GM03348 (cell line): ENCODE measurements around the gene GZF1.
A peak's percentile ranks its signal among the peaks of the same experiment; 100 is the strongest.

Source experiments
- DNase-seq: peaks from one replicate; pipeline ENCODE4 v3.0.0; 2012; ENCODE audit warnings: low spot score

The GZF1 gene

GRCh38 chr20:23361476-23362391 is at the start of gene GZF1:
Gene GZF1 (plus strand): TSS chr20:23362182. CDS start chr20:23364384, 2,202 bp downstream.
- DNase-seq, result peak; percentile 99

- no peak for DNase-seq
These were observed 48.7 kb upstream of the GZF1 start for GRCh38 chr20:23313271-23313670.

DNA sequence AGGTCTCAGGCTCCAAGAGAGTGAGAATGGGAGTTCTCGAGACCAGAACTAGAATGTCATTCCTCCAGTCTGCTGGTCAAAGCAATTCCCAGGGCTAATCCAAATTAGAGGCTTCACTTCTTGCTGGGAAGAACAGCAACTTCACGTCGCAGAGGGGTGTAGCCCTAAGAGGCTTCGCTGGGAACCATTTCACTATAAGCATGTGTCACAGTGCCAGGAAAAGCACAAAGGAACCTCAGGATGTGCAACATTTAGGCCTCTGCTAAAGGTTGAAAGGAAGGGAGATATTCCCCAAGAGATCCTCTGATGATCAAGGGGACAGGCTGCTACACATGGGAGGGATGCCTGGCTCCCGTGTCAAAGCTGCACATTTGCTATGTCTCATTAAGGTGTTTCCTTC is 47.3 kb upstream of the GZF1 start:
- no peak for DNase-seq

DNA sequence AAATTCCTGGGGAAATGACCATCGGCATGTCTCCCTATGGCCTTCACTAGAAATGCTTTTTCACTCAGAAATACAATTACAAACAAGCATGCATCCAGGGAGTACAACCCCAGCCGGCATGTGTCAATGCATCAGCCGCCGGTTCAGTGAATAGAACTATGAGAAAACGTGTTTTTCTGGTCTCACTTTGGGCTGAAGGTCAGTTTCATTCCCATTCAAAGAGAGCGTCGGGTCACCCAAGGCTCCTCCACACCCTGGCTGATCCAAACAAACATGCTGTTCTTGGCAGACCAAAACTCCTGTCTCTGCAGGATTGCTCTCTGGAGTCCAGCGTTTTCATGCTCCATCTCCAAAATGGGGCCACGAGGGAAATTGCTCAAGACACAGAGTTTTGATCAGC is 46.9 kb upstream of the GZF1 start:
- no peak for DNase-seq

DNA sequence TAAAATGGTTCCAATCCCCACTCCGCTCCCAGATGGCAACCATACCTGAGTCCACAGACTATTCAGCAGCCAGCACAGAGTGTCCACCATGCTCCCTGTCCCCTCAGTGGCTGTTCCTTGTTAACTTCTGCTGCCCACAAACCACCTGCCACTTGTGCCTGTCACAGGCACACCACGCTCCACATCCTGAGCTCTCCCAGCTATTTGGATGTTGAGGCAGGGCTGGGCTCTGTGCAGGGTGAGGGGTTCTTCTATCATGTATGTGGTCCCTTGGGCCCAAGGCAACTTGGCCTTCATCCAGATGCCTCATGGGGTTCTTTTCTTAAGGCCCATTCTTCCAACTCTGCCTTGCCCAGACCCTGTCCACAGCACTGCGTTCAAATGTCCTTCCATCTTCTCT is 45.4 kb upstream of the GZF1 start:
- DNase-seq, result no peak

GRCh38 chr20:23317081-23317480 is 44.9 kb upstream of the GZF1 start:
- no peak for DNase-seq

- DNase-seq, result no peak
These were observed 43.6 kb upstream of the GZF1 start for GRCh38 chr20:23318347-23318746.

- peak; percentile 58 for DNase-seq
These were observed 41.7 kb upstream of the GZF1 start for GRCh38 chr20:23320317-23320716.

- DNase-seq, result no peak
These were observed 36.9 kb upstream of the GZF1 start for GRCh38 chr20:23325107-23325506.

DNA sequence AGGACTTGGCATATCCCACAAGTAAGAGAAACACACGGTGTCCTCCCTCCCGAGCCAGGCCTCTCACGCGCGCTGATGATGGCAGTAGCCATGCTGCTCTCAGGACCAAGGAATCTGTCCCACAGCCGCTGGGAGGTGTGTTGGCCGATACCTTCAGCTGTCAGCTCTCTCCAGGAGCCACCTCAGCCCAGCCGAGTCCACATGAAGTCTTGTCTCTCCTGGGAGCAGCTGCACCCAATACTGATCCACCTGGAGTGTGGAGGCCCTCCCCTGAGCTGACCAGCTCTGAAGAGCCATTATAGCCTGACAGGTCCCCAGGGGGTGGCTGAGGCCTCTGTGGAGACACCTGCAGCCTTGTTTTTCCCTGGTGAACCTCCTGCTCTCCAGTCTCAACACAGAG is 35.2 kb upstream of the GZF1 start:
- no peak for DNase-seq

GRCh38 chr20:23327617-23328333 is 34.2 kb upstream of the GZF1 start:
- no peak for DNase-seq

DNA sequence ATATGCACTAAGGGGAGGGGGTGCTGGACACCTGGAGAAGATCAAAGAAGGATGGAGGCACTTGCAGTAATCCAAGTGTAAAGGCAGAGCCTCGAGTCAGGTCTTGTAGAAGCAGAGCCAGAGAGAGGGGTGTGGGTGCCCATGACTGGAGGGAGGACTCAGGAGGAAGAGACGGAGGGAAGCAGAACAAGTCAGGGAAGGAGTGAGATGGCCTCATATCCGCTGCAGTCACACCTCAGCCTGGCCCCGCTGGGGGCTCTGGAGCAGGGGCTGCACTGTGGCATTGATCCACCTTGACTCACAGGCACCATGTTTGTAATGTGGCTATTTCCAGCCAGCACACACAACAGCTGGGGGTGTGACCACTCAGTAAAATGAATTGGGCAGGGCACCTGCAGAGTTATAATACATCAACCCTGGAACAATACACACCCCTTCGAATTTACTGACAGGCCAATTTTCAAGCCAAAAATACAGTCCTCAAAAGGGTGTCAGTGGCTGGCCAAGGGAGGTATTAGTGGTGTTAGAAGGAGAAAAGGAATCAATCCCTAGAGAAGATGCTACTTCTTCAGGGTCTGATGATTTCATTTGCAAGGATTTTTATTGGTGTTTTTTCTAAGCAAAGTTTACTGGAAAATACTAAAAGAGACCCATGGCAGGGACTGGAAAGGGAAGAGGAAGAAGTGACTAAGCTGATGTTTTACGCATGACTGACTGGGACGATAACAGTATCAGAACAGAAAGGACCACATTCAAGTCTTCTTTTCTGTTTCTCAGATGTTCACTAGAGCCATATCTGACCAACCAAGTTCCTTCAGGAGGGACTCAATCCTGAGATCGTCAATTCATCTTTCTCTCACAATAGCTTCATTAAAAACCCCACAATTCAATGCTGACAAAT is 30.3 kb upstream of the GZF1 start:
- no peak for DNase-seq

GRCh38 chr20:23332467-23332866 is 29.5 kb upstream of the GZF1 start:
- no peak for DNase-seq

DNA sequence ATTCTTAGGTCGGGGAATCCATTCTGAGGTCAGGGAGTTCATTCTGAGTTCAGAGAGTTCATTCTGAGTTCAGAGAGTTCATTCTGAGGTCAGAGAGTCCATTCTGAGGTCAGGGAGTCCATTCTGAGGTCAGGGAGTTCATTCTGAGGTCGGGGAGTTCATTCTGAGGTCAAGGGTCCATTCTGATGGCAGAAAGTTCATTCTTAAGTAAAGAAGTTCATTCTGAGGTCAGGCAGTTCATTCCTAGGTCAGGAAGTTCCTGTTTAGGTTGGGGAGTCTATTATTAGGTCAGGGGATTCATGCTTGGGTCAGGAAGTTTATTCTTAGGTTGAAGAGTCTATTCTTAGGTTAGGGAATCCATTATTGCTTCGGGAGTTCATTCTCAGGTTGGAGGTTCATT is 27.9 kb upstream of the GZF1 start:
- DNase-seq, result no peak

DNA sequence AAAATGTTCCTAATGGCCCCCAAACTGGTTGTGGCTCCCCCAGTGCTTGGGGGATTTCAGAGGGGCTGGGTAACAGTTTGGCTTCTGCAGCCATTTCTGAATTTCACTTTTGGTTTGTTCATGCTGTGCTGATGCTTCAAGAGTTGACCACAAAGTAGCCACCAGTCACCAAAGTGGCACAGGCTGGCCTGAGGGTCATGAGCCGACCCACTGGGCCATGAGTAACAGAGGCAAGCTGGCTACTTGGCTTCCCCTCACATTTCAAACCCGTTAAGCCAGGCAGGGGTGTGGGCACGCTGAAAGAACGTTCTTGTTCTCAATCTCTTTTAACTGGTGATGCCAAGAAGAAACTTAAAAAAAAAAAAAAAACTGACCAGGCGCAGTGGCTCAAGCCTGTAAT is 26.5 kb upstream of the GZF1 start:
- no peak for DNase-seq

- no peak for DNase-seq
These were observed 25.5 kb upstream of the GZF1 start for GRCh38 chr20:23336476-23336875.

GRCh38 chr20:23337312-23337711 is 24.7 kb upstream of the GZF1 start:
- no peak for DNase-seq

- no peak for DNase-seq
These were observed 22.0 kb upstream of the GZF1 start for GRCh38 chr20:23339986-23340385.

DNA sequence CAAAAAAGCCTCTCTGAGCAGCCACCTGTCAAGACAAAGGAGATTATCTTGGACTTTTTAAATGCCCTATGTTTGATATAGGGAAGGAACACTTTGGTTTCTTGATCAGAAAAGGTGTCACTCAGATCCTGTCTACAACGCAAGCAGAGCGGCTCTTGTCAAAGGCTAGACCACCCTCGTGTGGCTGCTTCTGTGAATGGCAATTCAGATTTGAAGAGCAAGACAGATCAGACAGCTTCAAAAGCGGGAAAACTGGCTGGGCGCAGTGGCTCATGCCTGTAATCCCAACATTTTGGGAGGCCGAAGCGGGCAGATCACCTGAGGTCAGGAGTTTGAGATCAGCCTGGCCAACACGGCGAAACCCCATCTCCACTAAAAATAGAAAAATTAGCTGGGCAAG is 21.5 kb upstream of the GZF1 start:
- DNase-seq, result peak; percentile 76

DNA sequence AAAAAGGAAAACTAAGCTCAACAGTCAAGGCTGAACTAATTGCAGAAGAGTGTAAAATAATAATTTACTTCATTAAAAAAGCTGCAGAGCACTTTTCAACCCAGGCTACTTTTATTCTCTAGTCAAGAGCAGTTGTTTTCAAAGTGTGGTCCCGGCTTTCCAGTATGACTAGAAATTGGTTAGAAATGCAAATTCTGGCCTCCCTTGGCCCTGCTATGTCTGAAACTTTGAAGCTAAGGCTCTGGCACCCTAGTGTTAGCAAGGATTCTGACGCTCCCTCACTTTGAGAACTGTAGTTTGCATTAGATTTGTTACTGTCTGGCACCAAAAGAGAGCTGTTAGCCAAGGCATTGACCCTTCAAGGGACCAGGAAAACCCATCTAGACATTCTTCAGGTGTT is 20.9 kb upstream of the GZF1 start:
- DNase-seq, result no peak

- DNase-seq, result no peak
These were observed 18.4 kb upstream of the GZF1 start for GRCh38 chr20:23343590-23343989.

DNA sequence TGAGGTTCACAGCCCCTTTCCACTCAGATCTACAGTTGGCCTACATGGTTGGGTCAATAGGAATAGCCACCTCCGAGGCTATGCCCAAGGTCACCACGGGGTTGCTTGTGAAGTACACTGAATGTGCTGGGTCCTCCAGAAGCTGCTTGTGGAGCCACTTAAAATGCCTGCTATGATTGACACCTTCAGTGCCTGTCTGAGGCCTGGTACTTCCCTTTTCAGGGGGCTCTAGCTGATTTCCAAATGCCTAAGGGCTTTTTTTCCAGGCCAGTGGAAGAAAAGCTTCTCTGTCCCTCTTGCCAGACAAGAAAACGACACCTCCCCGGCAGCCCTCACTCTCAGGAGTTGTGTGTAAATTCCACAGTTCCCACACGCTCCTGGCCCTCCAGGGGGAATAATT is 17.6 kb upstream of the GZF1 start:
- no peak for DNase-seq
